Activated CD8-positive, alpha-beta T cell treated with anti-CD3 and anti-CD28 coated beads for 36 hours (primary cell): ENCODE data around the gene CNTN2. TPM values are rescaled to one million over a fixed set of nuclear protein-coding genes. Genes with fewer than 3 reads are reported as not detected.

Experiments
- ATAC-seq: fragments of 200-7000 bp; cut with Tn5 transposase; one replicate; pipeline ENCODE4 v1.10.0; 2021; ENCODE audit warnings: mild to moderate bottlenecking, moderate library complexity
- CTCF ChIA-PET: fragments of 350-600 bp; sonication (Branson Sonifier 250); formaldehyde crosslinking; loops from one replicate; lab custom pipeline; 2021; ENCODE audit warnings: antibody characterized with exemption; lab: Charles Lee
- POLR2A ChIA-PET: fragments of 350-600 bp; sonication (Branson Sonifier 250); formaldehyde crosslinking; loops from one replicate; lab custom pipeline; 2021; ENCODE audit warnings: antibody characterized with exemption; lab: Charles Lee
- DNase-seq: peaks from one replicate; pipeline ENCODE4 v3.0.0-alpha.2; 2020
- H3K27ac Mint-ChIP-seq: one replicate; pipeline ENCODE4 v1.8.0; 2021; ENCODE audit warnings: mild to moderate bottlenecking, mixed read lengths
- H3K27me3 Mint-ChIP-seq: one replicate; pipeline ENCODE4 v1.8.0; 2021; ENCODE audit warnings: mixed read lengths
- H3K36me3 Mint-ChIP-seq: one replicate; pipeline ENCODE4 v1.8.0; 2021; ENCODE audit warnings: low read depth, mixed read lengths
- H3K4me1 Mint-ChIP-seq: one replicate; pipeline ENCODE4 v1.8.0; 2021; ENCODE audit warnings: low read depth, mixed read lengths
- H3K4me3 Mint-ChIP-seq: one replicate; pipeline ENCODE4 v1.8.0; 2021; ENCODE audit warnings: mild to moderate bottlenecking, moderate library complexity, mixed read lengths
- H3K9me3 Mint-ChIP-seq: one replicate; pipeline ENCODE4 v1.8.0; 2021; ENCODE audit warnings: mixed read lengths
- intact Hi-C: fragments of 100-400 bp; cut with micrococcal nuclease; formaldehyde crosslinking; loops from one replicate; pipeline ENCODE4 v1.10.0; 2022
- total RNA-seq, 2 experiments: library from RNA; stranded (reverse); gene quantifications; one replicate each; pipeline ENCODE4 v1.2.3, GENCODE V29; 2021
- TF ChIP-seq, protein P1 (sequence below): fragments of 200-600 bp; IDR thresholded peaks from one replicate; pipeline ENCODE4 v1.8.0; 2022; ENCODE audit warnings: antibody characterized with exemption, mild to moderate bottlenecking

The CNTN2 gene
- total RNA-seq, 2 experiments from 2014 or later, result not detected

DNA sequence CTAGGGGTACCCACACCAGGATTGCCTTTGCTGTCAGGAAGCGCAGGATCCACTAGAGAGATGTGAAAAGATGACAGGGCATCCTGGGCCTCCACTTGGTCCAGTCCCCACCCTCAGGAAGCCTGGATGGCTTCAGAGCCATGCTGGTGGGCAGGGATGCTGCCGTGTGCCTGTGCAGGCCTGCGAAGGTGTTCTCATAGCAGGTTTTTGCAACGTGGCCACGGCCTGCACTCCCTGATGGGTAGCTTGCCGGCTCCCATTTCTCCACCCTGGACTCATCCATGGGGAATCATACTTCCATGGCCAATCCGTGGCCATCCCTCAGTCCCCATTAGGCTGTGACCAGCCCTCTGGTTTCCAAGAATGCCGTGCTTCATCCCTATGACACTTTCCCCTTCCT, 34.1 kb upstream of the CNTN2 start:
- H3K4me3 Mint-ChIP-seq, result no peak overlapping the region
- TF ChIP-seq, protein P1, sequence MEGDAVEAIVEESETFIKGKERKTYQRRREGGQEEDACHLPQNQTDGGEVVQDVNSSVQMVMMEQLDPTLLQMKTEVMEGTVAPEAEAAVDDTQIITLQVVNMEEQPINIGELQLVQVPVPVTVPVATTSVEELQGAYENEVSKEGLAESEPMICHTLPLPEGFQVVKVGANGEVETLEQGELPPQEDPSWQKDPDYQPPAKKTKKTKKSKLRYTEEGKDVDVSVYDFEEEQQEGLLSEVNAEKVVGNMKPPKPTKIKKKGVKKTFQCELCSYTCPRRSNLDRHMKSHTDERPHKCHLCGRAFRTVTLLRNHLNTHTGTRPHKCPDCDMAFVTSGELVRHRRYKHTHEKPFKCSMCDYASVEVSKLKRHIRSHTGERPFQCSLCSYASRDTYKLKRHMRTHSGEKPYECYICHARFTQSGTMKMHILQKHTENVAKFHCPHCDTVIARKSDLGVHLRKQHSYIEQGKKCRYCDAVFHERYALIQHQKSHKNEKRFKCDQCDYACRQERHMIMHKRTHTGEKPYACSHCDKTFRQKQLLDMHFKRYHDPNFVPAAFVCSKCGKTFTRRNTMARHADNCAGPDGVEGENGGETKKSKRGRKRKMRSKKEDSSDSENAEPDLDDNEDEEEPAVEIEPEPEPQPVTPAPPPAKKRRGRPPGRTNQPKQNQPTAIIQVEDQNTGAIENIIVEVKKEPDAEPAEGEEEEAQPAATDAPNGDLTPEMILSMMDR, result no peak
- DNase-seq (no peak), ATAC-seq (no peak)
- no peak overlapping the region for H3K27ac Mint-ChIP-seq
- intact Hi-C loops, result no loop called here
- H3K27me3 Mint-ChIP-seq, result no peaks in the 10 kb centered on the region
- no peaks in the 10 kb centered on the region for H3K9me3 Mint-ChIP-seq
- CTCF ChIA-PET, result no interaction called here
- H3K4me1 Mint-ChIP-seq, result no peaks in the 10 kb centered on the region
- H3K36me3 Mint-ChIP-seq, result no peaks in the 10 kb centered on the region
- POLR2A ChIA-PET, result no interaction called here

DNA sequence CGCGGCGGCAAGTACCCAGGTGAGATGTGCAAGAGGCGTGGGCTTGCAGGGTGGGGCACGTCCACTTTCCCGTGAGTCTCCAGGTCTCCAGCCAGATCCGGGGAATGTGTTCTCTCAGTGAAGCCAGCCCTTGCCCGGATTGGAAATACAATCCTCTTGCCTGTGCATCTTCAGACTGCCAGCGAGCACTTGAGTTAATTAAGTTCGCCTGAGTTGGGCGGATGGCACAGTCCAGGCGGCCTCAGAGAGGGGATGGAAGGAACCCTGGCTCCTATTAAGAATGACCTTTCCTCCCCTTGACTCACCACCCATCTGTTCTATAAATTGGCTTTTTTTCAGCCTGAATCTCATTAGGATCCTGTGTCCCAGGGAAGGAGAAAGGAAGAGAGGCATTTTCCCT, 33.3 kb upstream of the CNTN2 start:
- no peaks in the 10 kb centered on the region for H3K36me3 Mint-ChIP-seq
- no peak overlapping the region for H3K4me3 Mint-ChIP-seq
- no peaks in the 10 kb centered on the region for H3K9me3 Mint-ChIP-seq
- intact Hi-C loops, result no loop called here
- H3K27me3 Mint-ChIP-seq, result no peaks in the 10 kb centered on the region
- no peak overlapping the region for H3K27ac Mint-ChIP-seq
- POLR2A ChIA-PET, result no interaction called here
- DNase-seq (no peak), ATAC-seq (no peak)
- CTCF ChIA-PET, result no interaction called here
- TF ChIP-seq, protein P1, result no peak
- no peaks in the 10 kb centered on the region for H3K4me1 Mint-ChIP-seq

DNA sequence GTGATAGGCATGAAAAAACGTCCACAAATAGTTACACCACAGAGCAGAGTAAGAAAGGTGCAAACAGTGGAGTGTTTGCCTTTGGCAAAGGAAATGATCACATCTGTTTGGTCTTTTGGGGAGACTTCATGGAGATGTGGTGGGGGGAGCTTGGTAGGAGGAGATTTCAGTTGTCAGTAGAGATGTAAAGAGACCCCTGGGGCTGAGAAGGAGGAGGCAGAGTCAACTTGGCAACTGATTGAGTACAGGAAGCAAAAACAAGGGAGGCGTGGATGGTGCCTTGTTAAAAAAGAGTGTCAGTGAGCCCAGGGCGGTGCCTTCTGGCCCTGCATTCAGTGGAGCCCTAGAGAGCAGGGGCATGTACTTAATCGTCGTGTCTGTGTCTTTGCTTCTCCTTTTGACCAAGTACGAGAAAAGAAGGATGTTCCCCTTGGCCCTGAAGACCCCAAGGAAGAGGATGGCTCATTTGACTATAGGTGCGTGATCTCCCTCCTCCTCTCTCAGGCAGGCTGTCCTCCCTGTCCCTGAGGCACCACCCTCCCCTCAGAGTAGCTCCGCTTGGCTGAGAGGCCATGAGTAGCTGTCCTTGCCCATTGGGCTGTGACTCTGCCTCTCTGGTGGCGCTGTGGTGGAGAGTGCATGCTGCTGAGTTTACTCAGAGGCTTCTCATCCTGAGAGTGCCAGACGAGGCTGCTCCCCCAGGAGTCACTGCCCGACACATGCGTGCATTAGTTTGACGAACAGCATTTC, 30.4 kb upstream of the CNTN2 start:
- intact Hi-C loops, result no loop called here
- DNase-seq (no peak), ATAC-seq (no peak)
- no peaks in the 10 kb centered on the region for H3K4me1 Mint-ChIP-seq
- TF ChIP-seq, protein P1, result no peak
- H3K9me3 Mint-ChIP-seq, result no peaks in the 10 kb centered on the region
- H3K4me3 Mint-ChIP-seq, result no peak overlapping the region
- H3K36me3 Mint-ChIP-seq, result no peaks in the 10 kb centered on the region
- ChIA-PET POLR2A (no interaction called here), CTCF (no interaction called here)
- H3K27ac Mint-ChIP-seq, result no peak overlapping the region
- no peaks in the 10 kb centered on the region for H3K27me3 Mint-ChIP-seq

DNA sequence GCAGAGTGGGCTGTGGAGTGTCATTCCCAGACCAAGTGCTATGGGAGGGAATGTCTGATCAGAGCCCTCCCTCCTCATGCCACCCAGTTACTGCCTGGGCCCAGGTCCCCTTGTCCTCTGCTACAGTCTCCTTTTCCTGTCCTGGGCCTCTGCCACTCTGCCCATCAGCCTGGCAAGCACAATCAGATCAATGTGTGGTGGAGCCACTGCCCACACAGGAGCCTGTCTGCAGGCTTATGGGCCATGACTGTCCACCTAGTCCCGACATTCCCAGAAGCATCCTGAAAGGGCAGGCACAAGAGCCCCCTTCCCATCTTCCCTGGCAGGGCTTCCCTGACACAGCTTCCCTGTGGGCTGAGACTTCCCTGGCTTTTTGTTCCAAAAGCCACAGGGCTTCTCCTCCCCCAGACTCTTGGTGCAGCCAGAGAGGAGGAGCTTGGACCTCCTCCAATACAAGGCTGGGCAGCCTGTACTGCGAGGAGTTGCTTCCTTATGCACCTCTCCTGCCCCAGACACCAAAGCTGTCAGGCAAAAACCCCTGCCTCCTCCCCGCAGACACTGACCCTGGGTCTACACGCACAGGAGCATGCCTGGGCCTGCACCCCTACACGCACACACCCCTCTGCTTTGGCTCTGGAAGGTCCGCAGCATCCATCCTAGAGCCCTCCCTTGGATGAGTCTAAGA, 29.2 kb upstream of the CNTN2 start:
- TF ChIP-seq, protein P1, result no peak
- Mint-ChIP-seq H3K27me3 (no peaks in the 10 kb centered on the region), H3K9me3 (no peaks in the 10 kb centered on the region), H3K27ac (no peak overlapping the region), H3K4me3 (no peak overlapping the region), H3K4me1 (no peaks in the 10 kb centered on the region), H3K36me3 (no peaks in the 10 kb centered on the region)
- ATAC-seq (no peak), DNase-seq (no peak)
- intact Hi-C loops, result no loop called here
- ChIA-PET POLR2A (no interaction called here), CTCF (interaction anchor here (1.3 to 1.6 kb wide), 3 partner anchors 17 to 48 kb away, joined by 3 read pairs; no protein-coding TSS in a partner anchor)

DNA sequence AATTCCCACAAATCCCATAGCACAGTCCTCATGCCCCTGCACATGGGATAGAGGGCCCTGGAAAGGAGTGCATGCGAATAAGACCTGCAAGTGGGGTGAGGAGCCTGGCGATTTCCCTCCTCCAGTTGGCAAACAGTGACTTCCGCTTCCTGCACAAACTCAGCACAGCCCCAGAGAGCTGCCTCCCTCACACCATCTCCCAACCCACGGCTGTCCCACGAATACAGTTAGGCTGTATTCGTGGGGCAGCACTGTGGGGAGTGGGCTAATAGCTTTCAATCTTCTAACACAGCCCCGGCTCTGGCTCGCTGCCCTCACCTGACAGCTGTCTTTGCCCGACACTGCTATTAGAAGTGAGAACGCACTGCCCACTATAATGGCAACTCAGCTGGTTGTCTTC, 28.2 kb upstream of the CNTN2 start:
- ChIA-PET CTCF (interaction anchor here (1.3 to 1.6 kb wide), 3 partner anchors 16 to 47 kb away, joined by 3 read pairs; no protein-coding TSS in a partner anchor), POLR2A (no interaction called here)
- H3K9me3 Mint-ChIP-seq, result no peaks in the 10 kb centered on the region
- H3K27me3 Mint-ChIP-seq, result no peaks in the 10 kb centered on the region
- no peaks in the 10 kb centered on the region for H3K4me1 Mint-ChIP-seq
- DNase-seq (no peak), ATAC-seq (no peak)
- no peak overlapping the region for H3K27ac Mint-ChIP-seq
- intact Hi-C loops, result no loop called here
- H3K4me3 Mint-ChIP-seq, result no peak overlapping the region
- TF ChIP-seq, protein P1, result no peak
- no peaks in the 10 kb centered on the region for H3K36me3 Mint-ChIP-seq
